IPS DF 6.9 (cell line): ENCODE measurements around the gene PDCD6IP.
"Not testable (repeated sequence)": the region's sequence is repeated elsewhere in the genome, so short reads cannot be mapped to it uniquely, and the experiment has no call there.

Source experiments
- DNase-seq: peaks from one replicate; pipeline ENCODE4 v3.0.0-alpha.2; 2013; ENCODE audit warnings: low read depth, low spot score
- H3K27ac ChIP-seq: one replicate; pipeline ENCODE4 v1.5.1; 2013; ENCODE audit warnings: low read length, control low read depth
- H3K27me3 ChIP-seq: 2 replicates; pipeline ENCODE4 v1.6.1; 2013; ENCODE audit warnings: mild to moderate bottlenecking, low read length; ENCODE audit not compliant: control insufficient read depth, insufficient read depth
- H3K36me3 ChIP-seq: 2 replicates; pipeline ENCODE4 v1.6.1; 2013; ENCODE audit warnings: low read length; ENCODE audit not compliant: control insufficient read depth, insufficient read depth
- H3K4me1 ChIP-seq: 2 replicates; pipeline ENCODE4 v1.6.1; 2013; ENCODE audit warnings: low read length; ENCODE audit not compliant: control insufficient read depth, insufficient read depth
- H3K4me3 ChIP-seq: 2 replicates; pipeline ENCODE4 v1.5.1; 2013; ENCODE audit warnings: mild to moderate bottlenecking, low read length
- H3K9me3 ChIP-seq: 2 replicates; pipeline ENCODE4 v1.6.1; 2013; ENCODE audit warnings: low read length, inconsistent platforms; ENCODE audit not compliant: control insufficient read depth, insufficient read depth
- WGBS: extraction: QIAGEN DNeasy Blood & Tissue Kit; methylation state at CpG from one replicate; pipeline ENCODE4 v1.1.7; 2013; ENCODE audit warnings: mixed read lengths, missing lambda C conversion rate; ENCODE audit not compliant: insufficient read length, insufficient coverage; 5-methylcytosine and 5-hydroxymethylcytosine counted together

Gene PDCD6IP

DNA sequence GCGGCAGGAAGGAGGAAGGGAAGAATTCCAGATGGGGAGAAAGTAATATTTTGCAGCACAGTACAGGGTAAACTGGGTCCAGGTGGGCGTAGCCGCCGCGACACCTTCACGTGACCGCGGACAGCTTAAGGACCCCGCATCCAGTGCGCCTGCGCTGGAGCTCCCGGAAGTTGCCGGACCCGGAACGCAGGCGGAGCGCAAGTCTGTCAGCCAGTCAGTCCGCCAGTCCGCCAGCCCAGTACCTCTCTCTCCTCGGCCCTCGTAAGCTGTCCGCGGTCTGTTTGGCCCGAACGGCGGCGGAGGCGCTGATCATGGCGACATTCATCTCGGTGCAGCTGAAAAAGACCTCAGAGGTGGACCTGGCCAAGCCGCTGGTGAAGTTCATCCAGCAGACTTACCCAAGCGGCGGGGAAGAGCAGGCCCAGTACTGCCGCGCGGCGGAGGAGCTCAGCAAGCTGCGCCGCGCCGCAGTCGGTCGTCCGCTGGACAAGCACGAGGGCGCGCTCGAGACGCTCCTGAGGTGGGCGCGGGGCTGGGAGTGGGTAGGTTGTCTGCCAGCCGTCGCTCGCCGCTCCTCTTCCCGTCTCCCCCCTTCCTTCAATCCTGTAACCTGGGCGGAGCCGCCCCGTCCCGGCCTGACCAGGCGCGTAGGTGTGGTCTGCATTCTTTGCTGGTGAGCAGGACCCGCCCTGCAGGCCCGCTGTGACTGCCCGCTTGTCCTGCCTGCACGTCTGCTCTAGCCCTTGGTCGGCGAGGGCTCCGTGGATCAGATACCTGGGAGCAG lies at the start of gene PDCD6IP:
Gene PDCD6IP, plus strand, starts transcription at position 213 of the 784 bp plus-strand sequence. Its CDS starts 99 bp downstream, at position 312.
- Histone ChIP-seq H3K9me3 (no peaks in the 10 kb centered on the region), H3K27ac (no peak within 1 kb of the TSS), H3K4me3 (peak within 1 kb of the TSS; percentile 72), H3K4me1 (no peaks in the 10 kb centered on the region), H3K27me3 (no peaks in the 10 kb centered on the region), H3K36me3 (no peaks in the 10 kb centered on the region)
- peak; percentile 71 for DNase-seq
- WGBS = no CpG with 5 or more reads among the region's 69 CpGs

GRCh38 chr3:33749546-33750210 lies 48.8 kb upstream of the PDCD6IP start:
- DNase-seq = no peak
- no peak overlapping the region for H3K27ac ChIP-seq
- no CpG with 5 or more reads among the region's 2 CpGs for WGBS

GRCh38 chr3:33750211-33750548 lies 48.2 kb upstream of the PDCD6IP start:
- Histone ChIP-seq H3K27ac (no peak overlapping the region), H3K4me3 (no peak overlapping the region), H3K27me3 (no peaks in the 10 kb centered on the region), H3K9me3 (0 out of 2 replicates have a peak, but pooled peaks cover 1% of the 10 kb centered on the region), H3K36me3 (no peaks in the 10 kb centered on the region), H3K4me1 (no peaks in the 10 kb centered on the region; the same call in 1 of the 2 replicates)
- WGBS = no CpG with 5 or more reads among the region's 3 CpGs
- DNase-seq = no peak

More at GRCh38 chr3:33749546-33750210, 48.8 kb upstream of the PDCD6IP start:
- H3K4me1 ChIP-seq = no peaks in the 10 kb centered on the region; the same call in 1 of the 2 replicates
- H3K9me3 ChIP-seq = 0 out of 2 replicates have a peak, but pooled peaks cover 1% of the 10 kb centered on the region
- no peaks in the 10 kb centered on the region for H3K27me3 ChIP-seq
- H3K4me3 ChIP-seq = no peak overlapping the region
- H3K36me3 ChIP-seq = no peaks in the 10 kb centered on the region

GRCh38 chr3:33751336-33751735 lies 47.1 kb upstream of the PDCD6IP start:
- Histone ChIP-seq H3K27me3 (no peaks in the 10 kb centered on the region), H3K27ac (no peak overlapping the region), H3K36me3 (no peaks in the 10 kb centered on the region), H3K4me3 (no peak overlapping the region), H3K4me1 (no peaks in the 10 kb centered on the region; the same call in 1 of the 2 replicates), H3K9me3 (0 out of 2 replicates have a peak, but pooled peaks cover 1% of the 10 kb centered on the region)
- WGBS = no CpG with 5 or more reads among the region's 2 CpGs
- no peak for DNase-seq

GRCh38 chr3:33754391-33754790 lies 44.0 kb upstream of the PDCD6IP start:
- H3K27ac ChIP-seq, H3K4me3 ChIP-seq: not testable (repeated sequence)
- WGBS = no CpG with 5 or more reads among the region's 1 CpG

GRCh38 chr3:33758281-33758680 lies 40.1 kb upstream of the PDCD6IP start:
- no peak overlapping the region for H3K27ac ChIP-seq
- H3K4me3 ChIP-seq = no peak overlapping the region
- H3K27me3 ChIP-seq = no peaks in the 10 kb centered on the region
- no peaks in the 10 kb centered on the region for H3K36me3 ChIP-seq
- no peak for DNase-seq
- 0 out of 2 replicates have a peak, but pooled peaks cover 1% of the 10 kb centered on the region for H3K9me3 ChIP-seq
- H3K4me1 ChIP-seq = no peaks in the 10 kb centered on the region

More at GRCh38 chr3:33754391-33754790, 44.0 kb upstream of the PDCD6IP start:
- not testable (repeated sequence) for H3K27me3 ChIP-seq, H3K36me3 ChIP-seq, H3K9me3 ChIP-seq, H3K4me1 ChIP-seq, DNase-seq

- WGBS = no CpG with 5 or more reads among the region's 2 CpGs
- DNase-seq = no peak
Measured at GRCh38 chr3:33758864-33759263, 39.6 kb upstream of the PDCD6IP start.

DNA sequence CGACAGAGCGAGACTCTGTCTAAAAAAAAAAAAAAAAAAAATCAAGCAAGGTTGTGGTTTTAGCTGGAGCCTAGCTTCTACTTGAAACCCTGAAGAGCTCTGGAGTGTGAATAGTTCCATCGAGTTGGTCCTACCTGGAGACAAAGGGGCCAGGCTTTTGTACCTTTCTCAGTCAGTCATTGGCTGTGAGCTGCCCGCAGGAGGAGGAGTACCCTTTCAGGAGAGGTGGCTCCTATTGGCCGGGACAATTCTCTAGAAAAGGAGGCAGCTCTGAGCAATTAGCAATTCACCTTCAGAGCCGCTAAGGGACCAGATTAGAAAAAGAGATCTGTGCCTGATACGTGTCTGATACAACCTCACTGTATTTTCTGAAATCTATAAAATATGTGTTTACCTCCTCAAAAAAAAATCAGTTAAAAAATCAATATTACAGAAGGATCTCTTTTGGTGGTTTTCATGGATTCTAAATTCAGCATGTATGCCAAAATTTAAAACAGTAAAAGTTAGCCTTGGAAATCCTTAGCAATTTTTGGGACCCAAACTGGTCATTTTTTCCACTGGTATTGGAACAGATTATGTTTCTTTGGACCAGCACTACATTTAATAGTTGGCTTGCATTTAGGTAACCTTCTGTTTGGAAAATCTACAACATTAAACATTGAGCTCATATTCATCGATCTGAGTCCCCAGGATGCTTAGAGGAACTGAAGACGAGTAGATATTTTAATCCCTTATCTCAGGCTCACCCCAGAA lies 29.7 kb upstream of the PDCD6IP start:
- H3K9me3 ChIP-seq = no peaks in the 10 kb centered on the region
- WGBS = no CpG with 5 or more reads among the region's 9 CpGs
- H3K27me3 ChIP-seq = no peaks in the 10 kb centered on the region
- H3K27ac ChIP-seq = no peak overlapping the region
- no peaks in the 10 kb centered on the region for H3K36me3 ChIP-seq
- no peaks in the 10 kb centered on the region for H3K4me1 ChIP-seq
- no peak for DNase-seq
- H3K4me3 ChIP-seq = no peak overlapping the region

More at GRCh38 chr3:33758864-33759263, 39.6 kb upstream of the PDCD6IP start:
- H3K4me3 ChIP-seq = no peak overlapping the region
- 0 out of 2 replicates have a peak, but pooled peaks cover 1% of the 10 kb centered on the region for H3K9me3 ChIP-seq
- no peaks in the 10 kb centered on the region for H3K27me3 ChIP-seq
- no peaks in the 10 kb centered on the region for H3K36me3 ChIP-seq
- no peaks in the 10 kb centered on the region for H3K4me1 ChIP-seq
- no peak overlapping the region for H3K27ac ChIP-seq

- H3K4me1 ChIP-seq = no peaks in the 10 kb centered on the region
- no peaks in the 10 kb centered on the region for H3K9me3 ChIP-seq
- no peaks in the 10 kb centered on the region for H3K27me3 ChIP-seq
- H3K36me3 ChIP-seq = no peaks in the 10 kb centered on the region
- no peak overlapping the region for H3K4me3 ChIP-seq
- H3K27ac ChIP-seq = no peak overlapping the region
- DNase-seq = no peak
- no CpG with 5 or more reads among the region's 2 CpGs for WGBS
Measured at GRCh38 chr3:33773637-33774036, 24.8 kb upstream of the PDCD6IP start.

DNA sequence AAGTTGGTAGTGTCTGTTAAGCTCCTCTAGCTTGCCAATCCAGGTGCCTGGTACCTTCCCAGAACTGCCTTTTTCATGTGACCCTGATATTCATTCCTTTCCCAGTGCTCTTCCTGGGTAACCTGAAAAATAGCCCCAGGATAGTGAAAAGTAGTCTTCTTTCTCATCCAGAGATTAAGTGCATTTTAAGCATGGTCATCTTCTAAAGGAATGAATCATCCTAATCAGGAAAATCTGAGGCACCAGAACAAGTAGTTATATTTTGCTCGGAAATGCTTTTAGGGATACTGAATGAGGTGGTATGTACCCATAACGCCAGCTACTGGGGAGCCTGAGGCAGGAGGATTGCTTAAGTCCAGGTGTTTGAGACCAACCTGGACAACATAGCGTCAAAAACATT lies 23.1 kb upstream of the PDCD6IP start:
- Histone ChIP-seq H3K27me3 (no peaks in the 10 kb centered on the region), H3K36me3 (no peaks in the 10 kb centered on the region), H3K27ac (no peak overlapping the region), H3K4me1 (no peaks in the 10 kb centered on the region), H3K9me3 (no peaks in the 10 kb centered on the region), H3K4me3 (no peak overlapping the region)
- no peak for DNase-seq
- no CpG with 5 or more reads among the region's 3 CpGs for WGBS
